G401 (cell line): Measurements from ENCODE around the gene ASPSCR1. TPM values are rescaled to one million over a fixed set of nuclear protein-coding genes. Genes with fewer than 3 reads are reported as not detected.

Source experiments
- DNase-seq: peaks from one replicate; pipeline ENCODE4 v3.0.0-alpha.2; 2015; ENCODE audit warnings: low spot score
- in situ Hi-C: cut with HindIII; loops from 2 replicates; pipeline ENCODE4 v1.10.0; 2016; ENCODE audit warnings: low sequenced_read_pairs, mixed read lengths
- total RNA-seq: library from RNA; depleted of rRNA; stranded (reverse); fragments of >200 nt; shearing (Covaris generic); gene quantifications from 2 replicates; pipeline ENCODE4 v1.2.3, GENCODE V29; 2014; rRNA removed

ASPSCR1 gene
- 37.6 and 42.0 TPM in 2 replicates for total RNA-seq

GRCh38 chr17:81977211-81977808 lies at the start of gene ASPSCR1:
Gene ASPSCR1, plus strand, starts transcription at chr17:81977629. Its CDS starts 18 bp downstream, at chr17:81977647.
- in situ Hi-C loops: no loop called here
- peak; percentile 85 for DNase-seq

DNA sequence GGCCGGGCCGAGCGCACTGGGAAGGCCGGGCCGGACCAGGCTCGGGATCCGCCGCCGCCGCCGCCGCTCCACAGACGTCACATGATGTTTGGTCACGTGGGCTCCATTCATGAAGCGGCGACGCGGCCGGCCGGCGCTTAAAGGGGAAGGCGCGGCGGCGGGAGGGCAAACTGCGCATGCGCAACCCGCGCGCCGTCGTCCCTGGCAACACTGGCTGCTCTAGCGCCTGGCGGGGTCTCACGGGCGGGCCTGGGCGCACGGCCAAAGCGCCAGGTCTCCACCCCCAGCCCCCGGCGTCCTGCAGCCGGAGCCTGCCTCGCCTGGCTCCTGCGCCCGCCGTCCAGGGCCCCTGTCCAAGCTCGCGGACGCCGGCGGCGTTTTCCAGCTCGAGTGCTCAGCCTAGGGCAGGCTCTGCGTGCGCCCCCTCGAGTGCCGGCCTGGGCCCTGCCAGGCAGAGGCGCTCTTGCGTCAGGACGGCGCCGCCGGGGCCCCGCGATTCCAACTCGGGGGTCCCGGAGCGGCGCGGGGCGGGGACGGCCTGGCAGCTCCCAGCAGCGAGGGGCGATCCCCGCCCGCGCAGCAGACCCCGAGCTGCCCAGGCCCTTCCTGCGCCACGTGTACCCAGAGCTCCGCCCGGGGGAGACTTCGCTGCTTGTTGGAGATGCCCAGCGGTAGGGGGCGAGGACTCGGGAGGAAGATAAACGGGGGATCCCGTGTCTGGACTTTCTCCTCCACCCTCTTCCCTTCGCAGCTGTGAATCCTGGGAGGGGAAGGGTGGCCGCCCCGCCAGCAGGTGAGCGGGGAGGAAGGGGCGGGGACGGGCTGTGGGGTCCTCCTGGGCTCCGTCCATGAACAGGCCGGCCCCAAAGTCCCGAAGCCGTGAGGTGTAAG lies 49.5 kb upstream of the ASPSCR1 start, which contains the start of gene MAFG:
Gene MAFG, minus strand, starts transcription at position 83 of the 891 bp plus-strand sequence. CDS start 4,550 bp downstream, outside the sequence.
- DNase-seq: peak; percentile 92
- in situ Hi-C loops: no loop called here

GRCh38 chr17:81928544-81929252 lies 48.7 kb upstream of the ASPSCR1 start:
- no peak for DNase-seq
- in situ Hi-C loops: no loop called here

- in situ Hi-C loops: no loop called here
- DNase-seq: no peak
Observed at GRCh38 chr17:81929253-81930141, 47.9 kb upstream of the ASPSCR1 start.

GRCh38 chr17:81930142-81931125 lies 47.0 kb upstream of the ASPSCR1 start:
- in situ Hi-C loops: no loop called here
- DNase-seq: no peak

- in situ Hi-C loops: no loop called here
- no peak for DNase-seq
Observed at GRCh38 chr17:81931189-81931556, 46.3 kb upstream of the ASPSCR1 start.

GRCh38 chr17:81931557-81932332 lies 45.7 kb upstream of the ASPSCR1 start:
- in situ Hi-C loops: no loop called here
- DNase-seq: no peak

DNA sequence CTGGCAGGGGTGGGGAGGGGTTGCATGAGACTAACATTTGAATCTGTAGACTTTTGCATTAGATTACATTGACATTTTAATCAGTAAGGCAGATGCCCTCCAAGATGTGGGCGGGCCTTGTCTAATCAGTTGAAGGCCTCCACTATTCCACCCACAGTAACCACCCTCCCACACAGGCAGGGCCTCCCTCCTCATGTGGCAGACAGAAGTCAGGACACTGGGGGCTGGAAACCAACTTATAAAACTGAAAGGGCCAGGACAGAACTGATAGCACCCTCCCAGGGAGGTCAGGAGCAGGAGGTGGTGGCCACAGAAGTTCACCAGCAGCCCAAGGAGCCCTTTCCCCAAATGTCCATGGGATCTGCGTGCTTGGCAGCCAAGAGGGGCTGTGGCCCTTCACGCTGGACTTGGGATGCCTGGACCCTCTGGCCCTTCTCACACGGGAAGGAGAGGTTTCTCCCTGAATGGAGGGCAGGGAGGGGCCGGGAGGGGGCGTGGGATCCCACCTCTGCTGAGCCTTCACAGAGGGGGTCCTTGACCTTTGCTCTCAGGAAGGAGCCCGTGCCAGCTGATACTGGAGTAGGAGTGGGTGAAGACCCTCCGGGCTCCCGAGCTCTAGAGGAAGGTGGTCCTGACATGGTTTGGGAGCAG lies 45.0 kb upstream of the ASPSCR1 start:
- no peak for DNase-seq
- in situ Hi-C loops: no loop called here

GRCh38 chr17:81933178-81933699 lies 44.2 kb upstream of the ASPSCR1 start:
- in situ Hi-C loops: no loop called here
- DNase-seq: no peak

GRCh38 chr17:81934098-81934757 lies 43.2 kb upstream of the ASPSCR1 start:
- in situ Hi-C loops: no loop called here
- no peak for DNase-seq

DNA sequence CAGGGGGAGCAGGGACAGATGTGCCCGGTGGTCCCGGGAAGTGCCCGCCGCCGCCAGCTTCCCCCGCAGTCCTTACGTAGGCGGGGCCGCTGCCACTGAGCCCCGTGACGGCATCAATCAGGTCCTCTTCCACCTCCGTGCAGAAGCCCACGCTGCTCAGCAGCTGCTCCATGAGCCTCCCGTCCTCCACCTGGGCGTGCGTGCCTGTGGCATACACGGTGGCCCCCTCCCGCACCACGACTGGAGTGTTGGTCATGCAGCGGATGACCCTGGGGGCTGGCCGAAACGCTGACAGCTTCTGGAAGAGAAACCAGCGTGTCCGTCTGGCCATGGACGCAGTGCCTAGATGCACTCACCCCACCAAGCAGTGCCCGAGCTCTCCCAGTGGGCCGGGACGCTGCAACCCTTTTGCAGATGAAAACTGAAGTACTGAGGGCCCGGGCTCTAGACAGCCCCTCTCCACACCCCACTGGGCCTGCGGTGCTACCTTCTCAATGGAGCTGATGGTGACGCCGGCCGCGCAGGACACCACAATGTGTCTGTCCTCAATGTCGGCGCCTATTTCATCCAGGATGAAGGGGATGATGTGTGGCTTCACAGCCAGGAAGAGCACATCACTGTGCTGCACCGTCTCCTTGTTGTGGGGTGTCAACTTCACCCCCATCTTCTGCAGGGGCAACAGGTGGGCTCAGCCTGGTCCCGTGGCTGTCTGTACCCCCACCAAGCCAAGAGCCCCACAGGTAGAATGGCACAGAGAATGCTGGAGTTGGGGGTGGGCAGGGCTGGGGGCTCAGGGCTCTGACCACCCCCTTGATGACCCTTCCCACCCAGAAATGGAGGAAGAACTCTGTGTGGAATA lies 42.4 kb upstream of the ASPSCR1 start:
- in situ Hi-C loops: no loop called here
- no peak for DNase-seq

- in situ Hi-C loops: no loop called here
Observed at GRCh38 chr17:81935709-81936084, 41.7 kb upstream of the ASPSCR1 start.

DNA sequence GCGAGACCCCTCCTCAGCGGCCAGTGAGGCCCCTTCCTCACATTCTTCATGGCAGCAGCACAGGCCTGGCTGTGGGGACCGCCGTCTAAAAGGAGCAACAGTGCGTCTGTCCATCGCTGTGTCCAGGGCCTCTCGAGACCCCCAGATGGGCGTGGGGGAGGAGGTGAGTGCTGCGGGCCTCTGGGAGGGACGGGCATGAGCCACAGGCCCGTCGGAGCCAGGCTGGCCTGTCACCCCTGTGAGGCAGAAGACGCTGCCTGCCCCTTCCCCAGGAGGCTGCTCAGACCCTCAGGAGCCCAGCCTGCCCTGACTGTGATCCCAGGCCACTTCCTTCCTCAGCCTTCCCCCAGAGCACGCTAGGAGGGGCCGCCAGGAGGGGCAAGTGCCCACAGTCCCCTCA lies 38.2 kb upstream of the ASPSCR1 start:
- no peak for DNase-seq
- in situ Hi-C loops: no loop called here

More at GRCh38 chr17:81935709-81936084, 41.7 kb upstream of the ASPSCR1 start:
- DNase-seq: no peak

DNA sequence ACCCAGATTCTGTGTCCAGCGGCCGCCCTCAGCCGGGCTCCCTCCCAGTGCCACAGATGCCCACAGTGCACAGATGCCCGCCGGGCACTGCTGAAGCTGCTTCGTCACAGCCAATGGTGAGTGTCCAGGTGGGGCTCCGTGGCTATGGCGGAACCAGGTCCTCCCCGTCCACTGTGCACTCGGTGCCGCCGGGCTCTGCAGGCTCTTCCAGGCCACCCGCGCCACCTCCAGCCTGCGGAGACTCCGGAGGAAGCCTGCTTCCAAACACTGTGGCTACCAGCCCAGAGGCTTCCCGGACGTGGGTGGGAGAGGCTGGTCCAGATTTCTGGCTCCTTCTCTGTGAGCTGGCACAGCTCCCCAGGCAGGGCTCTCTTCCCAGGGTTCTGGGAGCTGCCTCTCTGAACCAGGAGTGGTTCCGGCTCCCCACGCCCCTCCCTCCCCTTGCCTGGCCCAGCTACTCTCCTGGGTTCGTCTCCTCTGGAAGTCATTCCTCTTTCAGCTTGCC lies 37.5 kb upstream of the ASPSCR1 start:
- in situ Hi-C loops: no loop called here
- peak; percentile 64 for DNase-seq
